HepG2 (cell line): ENCODE results near the gene SAE1. TPM values are rescaled to one million over a fixed set of nuclear protein-coding genes. Genes with fewer than 3 reads are reported as not detected.

Experiments used
- CBFB ChIP-seq: sonication (generic); formaldehyde crosslinking; IDR thresholded peaks from 2 replicates; pipeline ENCODE4 v1.4.0; 2020; ENCODE audit warnings: missing genetic modification reagents
- GMEB2 ChIP-seq: IDR thresholded peaks from 2 replicates; pipeline ENCODE4 v1.6.1; 2016; ENCODE audit warnings: missing biosample characterization, missing genetic modification reagents, low read depth
- GTF3A ChIP-seq: sonication (generic); formaldehyde crosslinking; conservative IDR thresholded peaks from 2 replicates; pipeline ENCODE4 v1.4.0; 2020; ENCODE audit warnings: mild to moderate bottlenecking, missing genetic modification reagents
- MXI1 ChIP-seq: IDR thresholded peaks from 3 replicates; pipeline ENCODE4 v1.6.1; 2012; ENCODE audit warnings: low read depth, low read length, inconsistent platforms, borderline replicate concordance
- PHF8 ChIP-seq: sonication (generic); formaldehyde crosslinking; IDR thresholded peaks from 2 replicates; pipeline ENCODE4 v1.5.0; 2020; ENCODE audit warnings: missing genetic modification reagents
- PRDM15 ChIP-seq: sonication (generic); formaldehyde crosslinking; IDR thresholded peaks from 2 replicates; pipeline ENCODE4 v1.4.0; 2020; ENCODE audit warnings: missing genetic modification reagents
- REST ChIP-seq, 2 experiments: IDR thresholded peaks; 2 replicates each; pipeline ENCODE4 v1.6.1; 2011 to 2012; ENCODE audit warnings: low read length in 2 of 2, borderline replicate concordance in 1 of 2, low read depth in 1 of 2, mild to moderate bottlenecking in 1 of 2, moderate library complexity in 1 of 2
- TCF12 ChIP-seq, 2 experiments: fragments of 450-650 bp in 1 of 2; sonication (generic) in 1 of 2; formaldehyde crosslinking in 1 of 2; IDR thresholded peaks; 2 replicates each; pipeline versions ENCODE4 v1.6.1 to v1.8.0; 2017 to 2022; ENCODE audit warnings: antibody characterized with exemption in 1 of 2, mild to moderate bottlenecking in 1 of 2, missing genetic modification reagents in 1 of 2, moderate library complexity in 1 of 2
- YEATS4 ChIP-seq: sonication (generic); formaldehyde crosslinking; IDR thresholded peaks from 2 replicates; pipeline ENCODE4 v1.4.0; 2020; ENCODE audit warnings: missing genetic modification reagents, borderline replicate concordance
- ZFP91 ChIP-seq: sonication (generic); formaldehyde crosslinking; IDR thresholded peaks from 2 replicates; pipeline ENCODE4 v1.9.0; 2022; ENCODE audit warnings: missing genetic modification reagents, mild to moderate bottlenecking, borderline replicate concordance
- ZFY ChIP-seq: sonication (generic); formaldehyde crosslinking; IDR thresholded peaks from 2 replicates; pipeline ENCODE4 v1.4.0; 2020; ENCODE audit warnings: missing genetic modification reagents
- ZNF235 ChIP-seq: sonication (generic); formaldehyde crosslinking; IDR thresholded peaks from 2 replicates; pipeline ENCODE4 v1.8.1; 2023; ENCODE audit warnings: mild to moderate bottlenecking, missing genetic modification reagents, borderline replicate concordance
- ZNF615 ChIP-seq: sonication (generic); formaldehyde crosslinking; IDR thresholded peaks from 2 replicates; pipeline ENCODE4 v1.5.0; 2020; ENCODE audit warnings: mild to moderate bottlenecking, missing genetic modification reagents, borderline replicate concordance
- ZNF746 ChIP-seq: sonication (generic); formaldehyde crosslinking; IDR thresholded peaks from 2 replicates; pipeline ENCODE4 v1.8.0; 2022; ENCODE audit warnings: mild to moderate bottlenecking, missing genetic modification reagents
- ZNF841 ChIP-seq: sonication (generic); formaldehyde crosslinking; IDR thresholded peaks from 2 replicates; pipeline ENCODE4 v1.8.1; 2023; ENCODE audit warnings: missing genetic modification reagents, borderline replicate concordance
- ZSCAN29 ChIP-seq: sonication (generic); formaldehyde crosslinking; conservative IDR thresholded peaks from 2 replicates; pipeline ENCODE4 v1.4.0; 2020; ENCODE audit warnings: mild to moderate bottlenecking, missing genetic modification reagents
- polyA plus RNA-seq, 8 experiments: library from polyadenylated mRNA; depleted of rRNA in 3 of 8; stranded (reverse) in 7 of 8; unstranded in 1 of 8; fragments of >200 nt; fragmentation: Illumina TruSeq in 4 of 8; extraction: Trizol in 4 of 8; gene quantifications; 2 replicates each; pipeline versions ENCODE4 v1.2.1 to v1.2.3, GENCODE V29; 2011 to 2016; ENCODE audit warnings: low read depth in 4 of 8, missing spikeins in 1 of 8, mixed read lengths in 1 of 8; ENCODE audit not compliant: insufficient read depth in 1 of 8
- total RNA-seq, 5 experiments: library from RNA; depleted of rRNA; stranded (reverse); fragments of >200 nt; fragmentation: Illumina TruSeq; extraction: Trizol; gene quantifications; 2 replicates each; pipeline ENCODE4 v1.2.3, GENCODE V29; 2016; ENCODE audit warnings: low read depth in 1 of 5

SAE1 gene
- total and polyA plus RNA-seq, 2 of the 13 experiments (the other 11 are each of a cell fraction or from before 2014, with no cell fraction given), result 87.6 to 197 TPM

- TF ChIP-seq PRDM15 (CRISPR knock-in tag) (0 out of 2 replicates have a peak, but pooled peaks have one; percentile 36), ZFY (CRISPR knock-in tag) (peak; percentile 51; the same call in 1 of the 2 replicates), REST (IDR thresholded peaks at IDR 0.05; ENCODE audit: borderline replicate concordance in 1 of 2, low read depth in 1 of 2, low read length in 2 of 2) (no peak), ZSCAN29 (CRISPR knock-in tag) (0 out of 2 replicates have a peak, but pooled peaks have one; percentile 26), ZNF235 (CRISPR knock-in tag) (peak; percentile 46; the same call in 1 of the 2 replicates), MXI1 (peak; percentile 65; the same call in 1 of the 3 replicates), CBFB (CRISPR knock-in tag) (no peak), TCF12 (IDR thresholded peaks at IDR 0.05) (no peak), TCF12 (CRISPR knock-in tag; IDR thresholded peaks at IDR 0.05) (no peak), GTF3A (CRISPR knock-in tag) (0 out of 2 replicates have a peak, but pooled peaks have one; percentile 53), ZNF746 (no peak), GMEB2 (CRISPR knock-in tag) (no peak), ZNF615 (CRISPR knock-in tag) (no peak), ZNF841 (CRISPR knock-in tag) (no peak), PHF8 (CRISPR knock-in tag) (peak; percentile 41; the same call in 1 of the 2 replicates), YEATS4 (peak; percentile 72; the same call in 1 of the 2 replicates), ZFP91 (CRISPR knock-in tag) (peak; percentile 20; the same call in 1 of the 2 replicates)
These were observed 127.0 kb downstream of the SAE1 start (continued) for GRCh38 chr19:47257411-47258169.
